22Rv1 (cell line): Measurements from ENCODE around the gene HMGN4.
"Not testable (repeated sequence)": the region's sequence is repeated elsewhere in the genome, so short reads cannot be mapped to it uniquely, and the experiment has no call there.

Source experiments
- H3K27ac ChIP-seq: fragments of 450-650 bp; 2 replicates; pipeline ENCODE4 v1.5.1; 2017
- ZFX ChIP-seq: fragments of 450-650 bp; IDR thresholded peaks from 2 replicates; pipeline ENCODE4 v1.6.1; 2017; ENCODE audit warnings: antibody characterized with exemption, borderline replicate concordance
- TF ChIP-seq, protein P1 (sequence below): fragments of 450-650 bp; IDR thresholded peaks from 2 replicates; pipeline ENCODE4 v1.5.1; 2017; ENCODE audit warnings: mild to moderate bottlenecking

The HMGN4 gene

DNA sequence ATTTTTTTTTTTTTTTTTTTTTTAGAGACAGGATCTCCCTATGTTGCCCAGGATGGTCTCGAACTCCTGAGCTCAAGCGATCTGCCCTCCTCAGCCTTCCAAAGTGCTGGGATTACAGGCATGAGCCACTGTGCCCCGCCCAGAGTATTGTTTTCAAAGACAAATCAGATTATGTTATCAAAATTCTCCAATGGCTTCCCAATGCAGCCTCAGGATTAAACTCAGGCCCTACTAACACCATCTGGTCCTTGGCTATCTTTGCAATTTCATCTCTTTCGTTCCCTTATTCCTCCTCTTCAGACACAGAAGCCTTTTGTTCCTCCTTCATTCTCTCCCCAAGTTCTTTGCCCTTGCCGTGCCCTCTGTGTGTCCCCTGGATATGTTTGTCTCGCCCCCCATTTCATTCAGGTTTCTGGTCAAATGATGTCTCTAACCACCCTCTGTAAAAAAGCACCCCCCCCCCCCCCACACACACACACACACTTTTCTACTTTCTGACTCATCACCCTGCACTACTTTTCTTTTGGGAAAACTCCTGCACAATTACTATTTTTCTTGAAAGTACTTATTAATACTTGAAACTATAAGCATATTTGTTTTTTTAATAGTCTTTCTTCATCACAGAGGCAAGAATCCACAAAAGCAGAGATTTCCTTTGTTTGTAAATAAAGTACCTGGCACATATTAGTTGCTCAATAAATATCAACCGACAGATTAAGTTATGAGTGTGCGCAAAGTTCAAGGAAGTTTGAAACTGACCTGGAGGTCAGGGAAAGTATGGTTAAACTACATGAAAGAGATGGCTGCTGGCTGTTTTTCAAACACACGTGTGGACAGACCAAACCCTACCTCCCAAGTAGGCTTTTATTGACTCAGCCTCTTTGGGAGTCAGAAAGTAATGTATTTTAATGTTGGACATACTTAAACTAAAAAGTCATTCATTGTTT lies 21.4 kb upstream of the HMGN4 start:
- H3K27ac ChIP-seq = no peak overlapping the region
- TF ChIP-seq, protein P1, sequence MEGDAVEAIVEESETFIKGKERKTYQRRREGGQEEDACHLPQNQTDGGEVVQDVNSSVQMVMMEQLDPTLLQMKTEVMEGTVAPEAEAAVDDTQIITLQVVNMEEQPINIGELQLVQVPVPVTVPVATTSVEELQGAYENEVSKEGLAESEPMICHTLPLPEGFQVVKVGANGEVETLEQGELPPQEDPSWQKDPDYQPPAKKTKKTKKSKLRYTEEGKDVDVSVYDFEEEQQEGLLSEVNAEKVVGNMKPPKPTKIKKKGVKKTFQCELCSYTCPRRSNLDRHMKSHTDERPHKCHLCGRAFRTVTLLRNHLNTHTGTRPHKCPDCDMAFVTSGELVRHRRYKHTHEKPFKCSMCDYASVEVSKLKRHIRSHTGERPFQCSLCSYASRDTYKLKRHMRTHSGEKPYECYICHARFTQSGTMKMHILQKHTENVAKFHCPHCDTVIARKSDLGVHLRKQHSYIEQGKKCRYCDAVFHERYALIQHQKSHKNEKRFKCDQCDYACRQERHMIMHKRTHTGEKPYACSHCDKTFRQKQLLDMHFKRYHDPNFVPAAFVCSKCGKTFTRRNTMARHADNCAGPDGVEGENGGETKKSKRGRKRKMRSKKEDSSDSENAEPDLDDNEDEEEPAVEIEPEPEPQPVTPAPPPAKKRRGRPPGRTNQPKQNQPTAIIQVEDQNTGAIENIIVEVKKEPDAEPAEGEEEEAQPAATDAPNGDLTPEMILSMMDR = no peak
- no peak for TF ChIP-seq ZFX

DNA sequence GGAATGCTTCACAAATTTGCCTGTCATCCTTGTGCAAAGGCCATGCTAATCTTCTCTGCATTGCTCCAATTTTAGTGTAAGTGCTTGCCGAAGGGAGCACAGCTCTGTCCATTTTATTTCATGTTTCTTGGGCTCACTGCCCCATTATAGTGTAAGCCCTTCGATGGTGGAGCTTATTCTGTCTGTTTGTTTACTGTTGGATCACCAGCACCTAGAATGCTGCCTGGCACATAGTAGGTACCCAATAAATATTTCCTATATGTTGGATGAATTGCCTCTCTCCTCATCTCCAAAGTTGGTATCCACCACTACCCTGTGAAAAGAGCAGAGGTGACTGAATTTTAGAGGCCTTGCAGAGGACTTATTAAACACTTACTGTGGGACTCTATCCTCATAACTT lies 18.8 kb upstream of the HMGN4 start:
- TF ChIP-seq ZFX = no peak
- TF ChIP-seq, protein P1 = no peak
- no peak overlapping the region for H3K27ac ChIP-seq

DNA sequence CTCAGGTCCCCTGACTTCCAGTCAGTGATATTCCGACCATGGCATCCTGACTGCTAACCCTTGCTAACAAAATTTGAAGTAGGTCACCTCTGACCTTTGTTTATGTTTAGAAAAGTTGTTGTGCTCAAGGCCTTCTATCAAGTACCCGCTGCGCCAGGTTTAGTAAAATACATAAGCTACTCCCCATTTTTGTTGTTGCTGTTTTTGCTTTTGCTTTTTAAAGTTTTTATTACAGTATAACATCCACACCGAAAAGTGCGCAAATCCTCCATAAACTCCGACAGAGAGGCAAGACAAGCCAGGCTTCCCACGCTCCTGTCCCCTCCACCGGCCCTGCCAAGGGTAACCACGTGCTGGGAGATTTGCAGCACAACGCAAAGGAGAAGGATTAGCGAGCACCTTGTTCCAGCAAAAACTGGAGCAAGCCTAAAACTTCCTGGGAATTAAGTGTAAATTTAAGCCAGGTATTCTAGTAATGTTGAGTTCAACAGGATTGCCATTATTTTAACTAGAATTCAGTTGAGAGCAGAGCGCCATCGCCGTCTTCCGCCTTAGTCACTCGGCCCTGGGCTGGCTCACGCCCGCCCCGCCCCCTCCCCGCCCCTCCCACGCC lies 17.8 kb upstream of the HMGN4 start:
- peak overlapping the region; percentile 77 for H3K27ac ChIP-seq
- TF ChIP-seq ZFX = no peak
- TF ChIP-seq, protein P1 = no peak

DNA sequence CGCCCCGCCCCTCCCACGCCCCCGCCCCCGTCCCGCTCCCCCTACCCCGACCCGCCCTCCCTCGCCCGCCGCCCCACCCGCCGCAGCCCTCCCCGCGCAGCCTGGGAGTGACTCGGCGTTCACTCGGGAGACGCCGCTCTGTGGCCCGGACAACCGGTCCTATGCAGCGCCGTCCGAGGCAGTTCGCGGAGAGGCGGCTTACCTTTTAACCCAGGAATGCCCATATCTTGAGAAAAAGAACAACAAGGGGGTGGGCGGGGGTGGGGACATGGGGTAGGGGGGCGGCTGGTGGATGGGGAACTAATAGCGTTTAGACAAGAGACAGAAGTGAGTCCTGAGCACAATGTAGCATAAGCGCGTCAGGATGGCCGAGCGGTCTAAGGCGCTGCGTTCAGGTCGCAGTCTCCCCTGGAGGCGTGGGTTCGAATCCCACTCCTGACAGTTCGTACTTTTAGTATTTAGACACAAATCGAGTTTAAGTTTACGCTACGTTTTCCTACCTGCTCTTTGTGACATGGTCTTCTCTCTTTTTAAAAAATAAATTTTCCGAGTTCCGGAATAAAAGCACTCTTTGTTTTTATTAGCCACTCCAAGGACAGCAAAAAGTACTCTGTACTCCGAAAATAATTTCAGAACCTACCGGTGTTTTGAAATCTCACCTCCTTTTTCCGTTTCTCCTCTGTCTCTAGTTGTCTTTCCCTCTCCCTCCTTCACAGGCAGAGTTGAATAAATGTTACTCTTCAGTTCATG lies 17.1 kb upstream of the HMGN4 start:
- H3K27ac ChIP-seq = peak overlapping the region; percentile 77
- no peak for TF ChIP-seq ZFX
- TF ChIP-seq, protein P1 = no peak

DNA sequence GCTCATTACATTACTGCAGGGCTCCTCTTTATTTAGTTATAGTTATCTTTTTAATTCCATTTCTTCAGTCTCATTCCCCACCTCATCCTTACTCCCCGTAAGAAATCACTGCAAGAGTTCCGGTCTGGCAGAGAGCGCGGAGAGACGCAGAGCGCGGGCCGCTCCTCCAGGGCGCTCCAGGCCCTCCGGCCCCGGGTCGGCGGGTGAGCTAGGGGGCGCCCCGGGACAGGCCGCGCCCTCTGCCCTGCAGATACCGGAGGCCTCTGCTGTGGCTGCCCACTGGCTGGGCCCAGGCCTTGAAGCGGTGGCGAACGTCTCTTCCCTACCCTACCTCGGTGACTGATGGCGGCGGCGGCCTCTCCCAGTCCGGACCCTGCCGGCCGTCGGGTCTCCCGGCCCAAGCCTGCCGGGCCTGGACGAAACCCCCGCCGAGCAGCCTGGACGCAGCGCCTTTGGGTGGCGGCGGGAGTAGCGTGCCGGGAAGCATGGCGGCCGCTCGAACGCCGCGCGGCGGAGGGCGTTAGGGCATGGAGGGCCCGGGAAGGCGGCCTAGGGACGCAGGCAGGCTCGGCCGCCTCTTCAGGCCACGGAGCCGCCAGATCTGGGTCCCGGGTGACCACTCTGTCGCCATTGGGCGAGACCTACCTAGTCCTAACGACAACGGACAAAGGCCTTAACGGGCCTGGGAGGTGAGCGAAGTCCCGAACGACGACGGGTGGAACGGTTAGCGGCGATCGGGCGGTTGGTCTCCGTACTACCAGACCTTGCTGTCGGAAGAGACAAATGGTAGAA lies 16.4 kb upstream of the HMGN4 start:
- no peak for TF ChIP-seq ZFX
- TF ChIP-seq, protein P1 = peak; percentile 61
- peak overlapping the region; percentile 77 for H3K27ac ChIP-seq

DNA sequence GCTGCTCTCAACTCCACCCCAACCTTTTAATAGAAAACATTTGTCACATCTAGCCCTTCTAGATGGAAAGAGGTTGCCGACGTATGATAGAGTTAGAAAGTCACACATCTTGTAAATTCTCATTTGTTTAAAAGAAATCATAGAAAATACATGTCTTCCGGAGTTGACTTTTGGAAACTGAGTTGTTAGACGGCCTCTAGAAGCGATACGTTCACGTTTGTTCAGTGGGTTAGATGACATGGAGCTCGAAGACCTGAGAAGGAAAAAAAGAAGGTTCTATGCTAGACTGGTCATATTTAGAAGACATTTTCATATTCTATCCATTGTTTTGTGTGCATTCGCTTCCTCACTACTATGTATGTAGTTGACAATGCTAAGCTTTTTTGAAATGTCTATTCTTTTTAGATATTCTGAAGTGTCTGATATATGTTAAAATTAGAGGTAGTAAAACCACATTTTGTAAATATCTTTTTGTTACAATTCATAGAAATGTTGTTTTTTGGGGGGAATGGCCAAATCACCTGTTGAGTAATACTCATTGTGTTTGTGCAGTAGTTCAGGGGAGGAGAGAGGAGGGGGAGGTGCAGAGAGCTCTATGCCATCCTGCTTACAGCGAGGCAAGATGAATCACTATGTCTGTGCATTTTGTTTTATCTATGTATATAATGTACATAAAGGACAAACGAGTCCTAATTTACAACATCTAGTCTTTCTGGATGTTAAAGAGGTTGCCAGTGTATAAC lies 15.5 kb upstream of the HMGN4 start:
- not testable (repeated sequence) for H3K27ac ChIP-seq

DNA sequence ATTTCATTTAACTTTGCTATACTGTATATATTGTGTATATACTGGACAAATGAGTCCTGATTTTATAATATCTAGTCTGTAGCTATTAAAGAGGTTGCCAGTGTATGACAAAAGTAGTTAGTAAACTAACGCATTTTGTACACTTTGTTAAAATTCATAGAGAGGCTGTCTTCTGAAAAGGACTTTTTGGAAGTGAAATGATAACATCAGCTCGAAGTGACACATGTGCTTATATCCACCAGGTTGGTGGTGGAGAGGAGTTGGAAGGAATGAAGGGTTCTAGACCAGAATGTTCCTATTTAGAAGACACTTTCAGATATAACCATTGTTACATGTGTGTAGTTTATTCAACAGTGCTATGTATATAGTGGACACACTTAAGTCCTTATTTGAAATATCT lies 13.9 kb upstream of the HMGN4 start:
- not testable (repeated sequence) for H3K27ac ChIP-seq
